ENCODE measurements around the gene ACSM2B.
"Not testable (repeated sequence)": the region's sequence is repeated elsewhere in the genome, so short reads cannot be mapped to it uniquely, and the experiment has no call there.

ACSM2B gene, protein sequence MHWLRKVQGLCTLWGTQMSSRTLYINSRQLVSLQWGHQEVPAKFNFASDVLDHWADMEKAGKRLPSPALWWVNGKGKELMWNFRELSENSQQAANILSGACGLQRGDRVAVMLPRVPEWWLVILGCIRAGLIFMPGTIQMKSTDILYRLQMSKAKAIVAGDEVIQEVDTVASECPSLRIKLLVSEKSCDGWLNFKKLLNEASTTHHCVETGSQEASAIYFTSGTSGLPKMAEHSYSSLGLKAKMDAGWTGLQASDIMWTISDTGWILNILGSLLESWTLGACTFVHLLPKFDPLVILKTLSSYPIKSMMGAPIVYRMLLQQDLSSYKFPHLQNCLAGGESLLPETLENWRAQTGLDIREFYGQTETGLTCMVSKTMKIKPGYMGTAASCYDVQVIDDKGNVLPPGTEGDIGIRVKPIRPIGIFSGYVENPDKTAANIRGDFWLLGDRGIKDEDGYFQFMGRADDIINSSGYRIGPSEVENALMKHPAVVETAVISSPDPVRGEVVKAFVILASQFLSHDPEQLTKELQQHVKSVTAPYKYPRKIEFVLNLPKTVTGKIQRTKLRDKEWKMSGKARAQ

DNA sequence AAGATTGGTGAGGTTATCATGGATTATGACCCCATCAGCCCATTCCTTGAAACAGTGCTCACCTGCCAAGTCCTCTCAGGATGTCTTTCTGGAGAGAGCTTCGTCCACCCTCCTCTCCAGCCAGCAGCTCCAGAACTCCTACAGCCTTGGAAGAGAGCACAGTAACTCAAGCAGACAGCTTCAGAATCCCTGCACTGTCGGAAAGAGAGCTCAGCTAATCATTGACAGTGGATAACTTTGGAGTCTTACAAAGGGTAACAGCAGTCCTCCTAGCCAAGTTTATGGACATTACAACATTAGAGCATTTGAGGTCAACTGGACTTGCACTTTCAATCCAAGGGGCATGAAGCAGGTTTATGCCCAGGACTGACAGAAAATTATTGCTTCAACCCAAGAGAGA lies at the start of gene ACSM2B:
TSS of gene ACSM2B (minus strand) at position 223 of the 400 bp plus-strand sequence. CDS start 11,522 bp downstream, outside the sequence.
- DNase-seq, result not testable (repeated sequence)

DNA sequence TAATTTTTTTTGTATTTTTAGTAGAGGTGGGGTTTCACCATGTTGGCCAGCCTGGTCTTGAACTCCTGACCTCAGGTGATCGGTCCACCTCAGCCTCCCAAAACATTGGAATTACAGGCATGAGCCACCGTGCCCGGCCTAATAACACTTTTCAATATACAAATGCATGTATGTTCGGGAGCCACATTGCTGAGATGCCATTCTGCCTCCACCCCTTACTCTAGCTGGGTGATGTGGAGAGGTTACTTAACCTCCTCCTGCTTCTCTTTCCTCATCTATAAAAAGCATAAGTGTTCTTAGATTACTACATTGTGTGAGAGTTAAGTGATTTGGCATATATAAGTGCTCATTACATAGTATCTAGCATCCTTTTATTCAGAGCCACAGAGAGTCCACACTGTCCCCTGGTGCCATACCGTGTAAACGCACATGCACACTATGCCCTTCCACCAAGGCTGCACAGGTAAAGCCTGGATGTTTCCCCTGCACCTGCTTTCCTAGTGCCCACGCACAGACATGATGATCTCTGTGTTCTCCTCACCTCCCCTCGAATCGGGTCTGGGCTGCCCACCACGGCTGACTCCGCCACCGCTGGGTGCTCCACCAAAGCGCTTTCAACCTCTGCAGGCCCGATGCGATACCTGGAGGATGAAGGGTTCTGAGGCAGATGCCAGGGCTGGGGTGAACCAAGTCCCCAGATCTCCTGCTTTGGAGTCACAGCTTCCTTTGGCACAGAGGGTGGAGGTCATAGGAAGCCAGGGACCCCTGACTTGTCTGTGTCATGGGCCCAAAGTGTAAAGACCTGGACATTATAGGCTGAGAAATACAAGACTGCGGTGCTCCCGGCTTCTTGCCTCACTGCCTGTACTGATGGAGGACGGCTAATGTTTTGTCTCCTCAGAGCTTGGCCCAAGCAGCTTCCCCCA lies 49.0 kb upstream of the ACSM2B start:
- DNase-seq, result no peak

DNA sequence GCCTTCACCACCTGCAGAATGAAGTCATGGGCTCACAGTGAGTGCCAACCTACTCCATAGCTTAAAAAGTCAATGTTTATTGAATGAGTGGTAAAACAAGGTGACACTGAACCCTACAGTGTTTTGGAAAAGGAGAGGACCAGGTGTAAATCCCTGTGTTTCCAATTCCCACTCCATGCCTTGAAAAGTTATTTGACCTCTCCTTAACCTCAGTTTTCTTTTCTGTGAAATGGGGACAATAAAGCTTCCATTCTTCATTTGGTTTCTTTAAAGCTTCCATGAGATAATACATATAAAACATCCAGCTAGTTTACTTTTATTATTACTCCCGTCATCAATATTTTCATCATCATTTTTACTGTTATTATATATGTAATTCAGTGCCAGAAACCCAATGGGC lies 48.0 kb upstream of the ACSM2B start:
- DNase-seq, result no peak

DNA sequence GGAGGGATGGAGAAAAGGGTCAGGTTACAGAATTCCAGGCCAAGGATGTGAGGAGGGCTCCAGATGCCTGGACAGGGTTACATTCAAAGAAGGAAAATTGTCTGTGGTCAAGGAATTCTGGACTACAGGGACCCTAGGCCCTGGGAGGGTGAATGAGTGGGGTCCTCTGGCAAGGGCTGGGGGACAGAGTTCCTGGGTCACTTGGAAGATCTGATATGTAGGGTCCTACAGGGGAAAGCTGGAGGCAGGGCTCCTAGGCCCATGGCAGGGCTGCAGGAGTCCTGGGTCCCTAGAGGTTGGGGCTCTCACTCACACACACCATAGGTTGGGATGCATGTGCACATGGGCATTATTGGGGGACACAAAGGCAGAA lies 46.3 kb upstream of the ACSM2B start:
- DNase-seq, result no peak

DNA sequence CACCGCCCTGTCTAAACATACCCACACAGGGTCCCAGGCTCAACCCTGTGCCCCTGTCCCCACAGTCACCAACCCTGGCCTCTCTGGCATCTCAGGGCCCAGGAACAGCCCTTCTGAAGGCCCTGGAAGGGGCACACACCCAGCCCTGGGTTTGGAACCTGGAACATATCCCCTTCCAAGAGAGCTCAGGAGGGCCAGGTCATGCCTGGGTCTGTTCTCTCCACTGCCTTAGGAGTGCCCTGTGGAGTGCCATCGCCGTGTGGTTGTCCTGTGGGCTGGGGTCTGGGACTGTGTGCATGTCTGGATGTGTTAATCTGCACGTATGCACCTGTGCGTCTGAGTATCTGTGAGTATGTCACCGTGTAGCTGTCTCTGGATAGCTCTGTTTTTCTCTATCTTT lies 45.2 kb upstream of the ACSM2B start:
- DNase-seq, result no peak

DNA sequence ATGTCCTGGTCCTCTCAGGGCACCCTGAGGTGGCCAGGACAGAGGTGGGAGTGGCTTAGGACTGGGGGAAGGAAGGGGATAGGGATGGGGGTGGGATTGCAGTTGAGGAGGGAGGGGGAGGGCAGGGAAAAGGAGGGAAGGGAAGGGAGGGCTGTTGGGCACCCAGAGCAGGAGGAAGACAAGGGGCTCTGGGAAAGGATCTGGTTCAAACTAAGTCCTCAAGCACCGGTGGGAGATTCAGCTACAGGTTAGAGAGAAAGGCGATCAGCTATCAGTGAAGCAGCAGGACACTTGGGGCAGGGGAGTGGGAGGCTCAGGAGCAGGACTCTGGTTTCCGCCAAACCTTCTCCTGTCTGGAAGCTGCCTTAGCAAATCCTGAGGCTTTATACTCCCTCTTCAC lies 44.6 kb upstream of the ACSM2B start:
- no peak for DNase-seq

DNA sequence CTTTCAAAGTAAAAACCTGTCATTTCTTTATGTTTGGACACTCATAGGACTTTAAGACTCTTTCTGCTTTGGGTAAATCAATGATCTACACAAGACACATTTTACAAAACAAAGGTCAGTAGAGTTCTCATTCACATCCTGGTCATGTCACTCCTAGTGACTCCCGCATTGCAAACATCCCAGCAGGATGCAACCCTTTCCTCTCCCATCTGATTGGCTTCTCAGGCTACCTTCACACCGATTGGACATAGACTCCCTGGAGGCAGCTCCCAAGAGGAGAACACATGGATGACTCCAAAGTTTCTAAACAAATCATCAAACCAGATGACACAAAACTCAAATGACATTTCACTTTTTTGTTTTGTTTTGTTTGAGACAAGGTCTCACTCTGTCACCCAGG lies 43.8 kb upstream of the ACSM2B start:
- no peak for DNase-seq

DNA sequence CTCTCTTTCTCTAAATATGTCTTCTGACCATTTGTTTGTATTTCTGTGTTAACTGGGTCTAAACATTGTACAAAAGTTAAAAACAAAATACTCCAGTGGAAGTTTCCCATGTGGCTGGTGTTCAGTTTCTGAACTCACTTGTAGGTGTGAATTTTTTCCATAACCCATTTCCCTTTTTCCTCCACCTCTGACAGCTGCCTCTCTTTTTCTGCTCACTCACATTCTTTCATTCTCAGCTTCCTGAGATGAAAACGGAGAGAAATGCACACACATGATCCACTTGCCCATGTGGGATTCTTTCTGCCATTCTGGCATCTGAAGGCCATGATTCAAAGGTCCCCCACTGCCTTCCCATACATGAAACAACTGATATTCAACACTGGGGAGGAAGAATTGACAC lies 41.1 kb upstream of the ACSM2B start:
- DNase-seq, result no peak

DNA sequence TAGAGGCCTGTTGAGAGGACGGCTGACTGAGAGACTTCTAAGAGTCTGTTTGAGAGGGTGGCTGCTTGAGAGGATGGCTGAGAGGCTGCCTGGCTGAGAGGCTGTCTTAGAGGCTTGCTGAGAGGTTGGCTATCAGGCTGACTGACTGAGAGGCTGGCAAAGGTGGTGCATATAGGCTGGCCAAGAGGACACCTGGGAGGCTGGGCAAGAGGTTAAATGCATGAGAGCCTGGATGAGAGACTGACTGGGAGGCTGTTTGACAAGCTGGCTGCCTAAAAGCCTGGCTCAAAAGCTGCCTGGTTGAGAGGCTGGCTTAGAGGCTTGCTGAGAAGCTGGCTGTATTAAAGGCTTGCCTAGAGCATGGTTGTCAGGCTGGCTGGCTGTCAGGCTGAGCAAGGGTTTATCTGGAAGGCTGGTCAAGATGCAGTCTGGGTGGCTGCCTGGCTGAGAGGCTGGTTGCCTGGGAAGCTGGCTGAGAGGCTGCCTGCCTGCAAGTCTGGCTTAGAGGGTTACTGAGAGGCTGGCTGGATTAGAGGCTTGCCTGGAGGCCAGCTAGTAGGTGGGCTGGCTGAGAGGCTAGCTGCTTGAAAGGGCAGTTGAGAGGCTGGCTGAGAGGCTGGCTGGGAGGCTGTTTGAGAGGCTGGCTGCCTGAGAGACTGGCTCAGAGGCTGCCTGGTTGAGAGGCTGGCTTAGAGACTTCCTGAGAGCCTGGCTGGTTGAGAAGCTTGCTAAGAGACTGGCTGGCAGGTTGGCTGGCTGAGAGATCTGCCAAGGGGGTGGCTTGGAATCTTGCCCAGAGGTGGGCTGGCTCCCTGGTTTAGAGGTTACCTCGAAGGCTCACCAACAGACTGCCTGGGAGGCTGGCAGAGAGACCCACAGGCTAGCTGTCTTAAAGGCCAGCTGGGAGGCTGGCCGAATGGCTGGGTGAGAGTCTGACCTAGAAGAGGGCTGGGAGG lies 38.3 kb upstream of the ACSM2B start:
- no peak for DNase-seq

DNA sequence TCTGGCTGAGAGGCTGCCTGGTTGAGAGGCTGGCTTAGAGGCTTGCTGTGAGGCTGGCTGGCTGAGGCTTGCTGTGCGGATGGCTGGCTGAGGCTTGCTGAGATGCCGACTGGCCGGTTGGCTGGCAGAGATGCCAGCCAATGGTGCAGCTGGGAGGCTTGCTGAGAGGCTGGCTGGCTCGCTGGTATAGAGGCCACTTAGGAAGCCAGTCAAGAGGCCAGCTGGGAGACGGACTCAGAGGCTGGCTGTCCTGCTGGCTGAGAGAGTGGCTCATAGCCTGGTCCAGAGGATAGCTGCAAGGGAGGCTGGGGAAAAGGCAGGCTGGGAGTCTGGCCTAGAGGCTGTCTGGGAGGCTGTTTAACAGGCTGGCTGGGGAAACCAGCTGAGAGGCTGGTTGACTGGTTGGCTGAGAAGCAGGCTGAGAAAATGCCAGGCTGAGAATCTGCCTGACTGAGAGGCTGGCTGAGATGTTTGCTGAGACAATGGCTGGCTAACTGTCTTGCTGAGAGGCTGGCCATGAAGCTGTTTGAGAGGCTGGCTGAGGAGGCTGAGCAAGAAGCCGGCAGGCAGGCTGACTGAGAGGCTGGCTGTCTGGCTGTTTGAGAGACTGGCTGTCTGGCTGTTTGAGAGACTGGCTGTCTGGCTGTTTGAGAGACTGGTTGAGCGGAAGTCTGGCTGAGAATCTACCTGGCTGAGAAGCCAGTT lies 37.5 kb upstream of the ACSM2B start:
- no peak for DNase-seq

DNA sequence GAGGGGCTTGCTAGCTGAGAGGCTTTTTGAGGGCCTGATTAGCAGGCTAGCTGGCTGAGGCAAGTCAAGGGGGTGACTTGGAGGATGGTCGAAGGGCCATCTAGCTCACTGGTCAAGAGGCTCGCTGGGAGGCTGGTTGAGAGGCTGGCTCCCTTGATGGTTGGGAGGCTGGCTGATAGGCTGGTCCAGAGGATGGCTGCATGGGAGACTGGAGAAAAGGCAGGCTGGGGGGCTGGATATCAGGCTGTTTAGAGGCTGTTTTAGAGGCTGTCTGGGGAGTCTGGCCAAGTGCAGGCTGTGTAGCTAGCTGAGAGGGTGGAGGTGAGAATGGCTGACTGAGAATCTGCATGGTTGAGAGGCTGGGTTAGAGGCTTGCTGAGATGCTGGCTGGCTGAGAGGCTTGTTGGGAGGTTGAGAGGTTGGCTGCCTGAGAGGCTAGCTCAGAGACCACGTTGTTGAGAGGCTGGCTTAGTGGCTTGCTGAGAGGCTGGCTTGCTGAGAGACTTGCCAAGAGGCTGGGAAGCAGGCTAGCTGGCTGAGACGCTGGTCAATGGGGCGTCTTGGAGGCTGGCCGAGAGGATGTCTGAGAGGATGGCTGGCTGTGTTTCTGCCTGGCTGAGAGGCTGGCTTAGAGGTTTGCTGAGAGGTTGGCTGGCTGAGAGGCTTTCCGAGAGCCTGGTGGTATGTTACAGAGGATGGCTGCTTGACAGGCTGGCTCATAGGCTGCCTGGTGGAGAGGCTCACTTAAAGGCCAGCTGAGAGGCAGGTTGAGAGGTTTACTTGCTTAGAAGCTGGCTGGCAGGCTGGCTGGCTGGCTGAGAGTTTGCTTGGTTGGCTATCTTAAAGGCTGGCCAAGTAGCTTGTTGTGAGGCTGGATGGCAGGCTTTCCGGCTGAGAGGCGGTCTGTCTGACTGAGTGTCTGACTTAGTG lies 36.6 kb upstream of the ACSM2B start:
- peak in 1 of 2 donors; percentile 38 for DNase-seq

DNA sequence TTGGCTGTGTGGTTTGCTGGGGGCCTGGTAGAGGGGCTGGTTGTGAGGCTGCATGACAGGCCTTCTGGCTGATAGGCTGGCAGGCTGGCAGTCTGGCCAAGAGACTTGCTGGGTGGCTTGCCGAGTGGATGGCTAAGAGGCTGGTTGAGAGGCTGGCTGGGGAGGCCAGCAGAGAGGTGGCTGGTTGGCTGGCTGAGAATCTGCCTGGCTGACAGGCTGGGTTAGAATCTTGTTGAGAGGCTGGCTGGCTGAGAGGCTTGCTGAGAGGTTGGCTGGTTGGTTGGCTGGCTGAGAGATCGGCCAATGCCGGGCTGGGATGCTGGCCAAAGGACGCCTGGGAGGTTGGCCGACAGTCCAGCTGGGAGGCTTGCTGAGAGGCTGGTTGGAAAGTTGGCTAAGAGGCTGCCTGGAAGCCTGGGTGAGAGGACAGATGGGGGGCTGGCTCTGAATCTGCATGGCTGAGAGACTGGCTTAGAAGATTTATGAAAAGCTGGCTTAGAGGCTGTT lies 35.9 kb upstream of the ACSM2B start:
- DNase-seq, result peak in 1 of 2 donors; percentile 25

DNA sequence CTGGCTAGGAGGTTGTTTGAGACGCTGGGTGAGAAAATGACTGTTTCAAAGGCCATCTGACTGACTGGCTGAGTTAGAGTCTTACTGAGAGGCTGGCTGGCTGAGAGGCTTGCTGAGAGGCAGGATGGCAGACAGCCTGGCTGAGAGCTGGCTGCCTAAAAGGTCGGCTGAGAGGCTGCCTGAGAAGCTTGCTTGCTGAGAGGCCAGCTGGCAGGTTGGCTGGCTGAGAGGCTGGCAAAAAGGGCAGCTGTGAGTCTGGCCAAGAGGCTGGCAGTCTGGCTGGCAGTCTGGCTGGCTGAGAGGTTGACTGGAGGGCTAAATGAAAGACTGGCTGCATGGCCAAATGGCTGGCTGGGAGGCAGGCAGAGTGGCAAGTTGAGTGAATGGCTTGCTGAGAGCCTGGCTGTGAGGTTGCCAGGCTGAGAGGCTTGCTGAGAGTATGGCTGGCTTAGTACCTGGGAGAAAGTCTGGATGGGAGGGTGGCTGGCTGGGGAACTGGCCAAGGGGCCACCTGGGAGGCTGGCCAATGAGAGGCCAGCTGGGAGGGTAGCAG lies 35.3 kb upstream of the ACSM2B start:
- DNase-seq, result peak in 1 of 2 donors; percentile 55

DNA sequence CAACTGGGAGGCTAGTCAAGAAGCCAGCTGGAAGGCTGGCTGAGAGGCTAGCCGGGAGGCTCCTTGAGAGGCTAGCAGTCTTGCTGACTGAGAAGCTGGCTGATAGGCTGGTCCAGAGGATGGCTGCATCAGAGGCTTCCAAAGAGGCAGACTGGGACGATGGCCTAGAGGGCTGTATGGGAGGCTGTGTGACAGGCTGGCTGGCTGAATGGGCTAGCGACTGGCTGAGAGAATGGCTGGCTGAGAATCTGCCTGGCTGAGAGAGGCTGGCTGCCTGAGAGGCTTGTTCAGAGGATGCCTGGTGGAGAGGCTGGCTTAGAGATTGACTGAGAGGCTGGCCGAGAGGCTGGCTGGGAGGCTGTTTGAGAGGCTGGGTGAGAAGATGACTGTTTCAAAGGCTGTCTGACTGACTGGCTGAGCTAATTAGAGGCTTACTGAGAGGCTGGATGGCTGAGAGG lies 34.8 kb upstream of the ACSM2B start:
- DNase-seq, result no peak

DNA sequence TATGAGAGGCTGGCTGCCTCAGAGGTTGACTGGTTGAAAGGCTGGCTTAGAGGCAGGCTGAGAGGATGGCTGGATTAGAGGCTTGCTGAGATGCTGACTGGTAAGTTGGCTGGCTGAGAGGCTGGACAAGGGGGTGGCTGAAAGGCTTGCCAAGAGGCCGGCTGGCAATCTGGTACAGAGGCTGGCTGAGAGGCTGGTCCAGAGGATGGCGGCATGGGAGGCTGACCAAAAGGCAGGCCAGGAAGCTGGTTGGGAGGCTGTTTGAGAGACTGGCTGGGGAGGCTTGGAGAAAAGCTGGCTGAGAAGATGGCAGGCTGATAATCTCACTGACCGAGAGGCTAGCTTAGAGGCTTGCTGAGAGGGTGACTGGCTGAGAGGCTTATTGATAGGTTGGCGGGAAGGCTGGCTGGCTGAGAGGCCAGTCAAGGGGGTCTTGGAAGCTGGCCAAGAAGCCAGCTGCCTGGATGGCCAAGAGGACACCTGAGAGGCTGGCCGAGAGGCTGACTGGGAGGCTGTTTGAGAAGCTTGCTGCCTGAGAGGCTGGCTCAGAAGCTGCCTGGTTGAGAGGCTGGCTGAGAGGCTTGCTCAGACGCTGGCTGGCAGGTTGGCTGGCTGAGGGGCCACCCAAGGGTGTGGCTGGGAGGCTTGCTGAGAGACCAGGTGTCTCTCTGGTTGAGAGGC lies 34.2 kb upstream of the ACSM2B start:
- DNase-seq, result no peak

DNA sequence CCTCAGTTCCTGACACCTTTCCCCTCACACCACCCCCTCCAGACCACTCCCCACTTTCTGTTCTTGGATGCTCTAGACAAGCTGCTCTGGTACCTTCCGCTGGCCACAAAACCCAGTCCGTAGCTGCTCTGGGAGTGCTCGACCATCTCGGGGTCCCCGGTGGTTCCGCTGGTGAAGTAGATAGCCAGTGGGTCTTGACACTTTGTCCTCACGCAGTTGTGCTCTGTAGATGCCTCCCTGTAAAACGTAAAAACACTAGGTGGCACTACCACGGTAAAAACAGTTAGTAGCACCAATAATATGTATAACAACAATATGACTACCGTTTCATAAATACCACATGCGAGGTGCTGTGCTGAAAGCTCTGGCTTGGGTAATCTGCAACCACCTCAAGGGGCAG lies 26.0 kb upstream of the ACSM2B start:
- not testable (repeated sequence) for DNase-seq

DNA sequence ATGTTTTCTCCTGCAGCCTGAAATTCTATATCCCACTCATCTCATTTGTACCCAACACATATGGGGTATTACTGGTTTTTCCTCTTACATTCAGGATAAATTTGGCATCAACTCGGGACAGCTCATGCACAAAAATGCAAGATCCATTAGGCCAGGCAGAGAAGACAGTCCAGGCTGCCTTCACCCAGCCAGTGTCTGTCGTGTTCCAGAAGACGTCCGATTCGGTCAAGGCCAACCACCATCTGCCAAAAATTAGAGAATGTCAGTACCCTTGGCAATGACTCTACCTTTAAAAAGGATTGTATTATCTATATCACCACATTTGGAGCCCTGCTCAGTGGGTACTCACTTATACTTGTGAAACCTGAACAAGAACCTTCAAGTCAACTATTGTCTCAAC lies 23.3 kb upstream of the ACSM2B start:
- DNase-seq, result not testable (repeated sequence)

DNA sequence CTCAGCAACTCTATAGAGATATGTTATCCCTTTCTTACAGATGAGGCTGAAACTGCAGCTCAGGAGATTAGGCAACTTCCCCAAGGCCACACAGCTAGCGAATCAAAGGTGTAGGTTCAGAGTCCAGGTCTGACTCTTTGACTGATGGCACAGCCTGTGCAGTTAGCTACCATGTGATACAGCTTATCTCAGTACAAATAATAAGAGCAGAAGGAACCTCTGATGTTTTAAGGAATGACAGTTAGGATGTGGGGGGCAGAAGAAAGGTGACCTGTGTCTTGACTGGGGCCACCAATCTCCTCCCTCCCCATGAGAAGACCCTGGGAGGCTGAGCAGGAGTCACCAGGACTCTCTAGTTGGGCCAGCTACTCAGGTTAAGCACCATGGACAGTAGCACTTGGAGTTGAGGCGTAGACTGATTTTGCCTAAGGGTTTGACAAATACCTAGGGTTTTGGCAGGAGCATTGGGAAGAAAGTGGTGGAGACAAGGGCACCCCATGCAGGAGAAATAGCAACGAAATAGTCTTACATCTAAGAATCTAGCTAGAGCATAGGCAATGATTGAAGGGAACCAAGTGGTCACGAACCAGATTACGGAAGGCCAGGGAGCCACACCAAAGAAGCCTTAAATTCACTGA lies 22.8 kb upstream of the ACSM2B start:
- DNase-seq, result no peak

DNA sequence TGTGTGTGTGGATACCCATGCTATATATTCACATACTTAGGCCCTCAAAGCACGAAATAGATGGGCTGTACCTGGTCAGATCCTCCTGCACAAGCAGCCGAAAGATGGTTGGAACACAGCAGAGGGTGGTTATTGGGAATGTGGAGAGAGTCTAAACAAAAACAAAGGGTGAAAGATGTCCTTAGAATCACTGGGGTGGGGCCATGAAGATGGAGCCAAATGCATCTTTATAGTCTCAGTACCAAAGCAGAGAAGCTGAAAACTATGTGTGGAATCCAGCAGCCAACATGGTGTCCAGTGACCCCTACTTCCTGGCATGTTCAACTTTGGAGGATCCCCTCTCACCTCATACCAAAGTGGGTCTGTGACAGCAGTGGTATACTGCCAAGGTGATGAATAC lies 19.5 kb upstream of the ACSM2B start:
- not testable (repeated sequence) for DNase-seq
